Measurements from ENCODE around the gene SLC5A10.

Gene SLC5A10

DNA sequence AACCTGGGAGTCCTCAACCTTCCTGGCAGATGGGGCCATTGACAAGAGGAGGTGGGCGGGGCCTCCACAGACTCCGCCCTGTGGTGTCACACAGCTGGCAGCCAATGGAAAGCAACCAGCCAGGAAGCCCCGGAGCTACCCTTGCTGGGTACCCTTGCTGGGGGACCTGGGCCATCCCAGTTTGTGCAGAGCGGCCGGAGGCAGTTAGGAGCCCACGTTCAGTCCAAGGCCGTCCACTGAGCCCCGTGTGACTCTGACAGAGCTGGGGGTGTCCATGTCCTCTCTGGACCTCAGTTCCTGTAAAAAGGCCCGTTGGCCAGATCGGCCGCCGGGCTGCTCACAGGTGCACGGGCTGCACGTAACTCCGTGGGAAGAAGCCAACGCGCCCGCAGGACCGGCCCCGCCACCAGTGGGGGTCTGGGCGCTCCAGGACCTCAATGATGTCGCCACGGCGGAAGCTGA is 69.7 kb downstream of the SLC5A10 start:
- H3K36me3 ChIP-seq (ENCODE audit: insufficient read depth, low read length): peaks cover 40% of the 10 kb centered on the region
- H3K4me2 ChIP-seq (ENCODE audit: low read length): no peak overlapping the region
- no peaks in the 10 kb centered on the region for H3K79me2 ChIP-seq (ENCODE audit: insufficient read depth, low read length)
- no peak overlapping the region for H2AFZ ChIP-seq (ENCODE audit: low read length)
- no peak overlapping the region for H3K4me3 ChIP-seq (ENCODE audit: low read depth, low read length, poor library complexity, severe bottlenecking)
- TF ChIP-seq EZH2 (IDR thresholded peaks at IDR 0.05; ENCODE audit: borderline replicate concordance, low read length): no peak
- TF ChIP-seq, protein P1, sequence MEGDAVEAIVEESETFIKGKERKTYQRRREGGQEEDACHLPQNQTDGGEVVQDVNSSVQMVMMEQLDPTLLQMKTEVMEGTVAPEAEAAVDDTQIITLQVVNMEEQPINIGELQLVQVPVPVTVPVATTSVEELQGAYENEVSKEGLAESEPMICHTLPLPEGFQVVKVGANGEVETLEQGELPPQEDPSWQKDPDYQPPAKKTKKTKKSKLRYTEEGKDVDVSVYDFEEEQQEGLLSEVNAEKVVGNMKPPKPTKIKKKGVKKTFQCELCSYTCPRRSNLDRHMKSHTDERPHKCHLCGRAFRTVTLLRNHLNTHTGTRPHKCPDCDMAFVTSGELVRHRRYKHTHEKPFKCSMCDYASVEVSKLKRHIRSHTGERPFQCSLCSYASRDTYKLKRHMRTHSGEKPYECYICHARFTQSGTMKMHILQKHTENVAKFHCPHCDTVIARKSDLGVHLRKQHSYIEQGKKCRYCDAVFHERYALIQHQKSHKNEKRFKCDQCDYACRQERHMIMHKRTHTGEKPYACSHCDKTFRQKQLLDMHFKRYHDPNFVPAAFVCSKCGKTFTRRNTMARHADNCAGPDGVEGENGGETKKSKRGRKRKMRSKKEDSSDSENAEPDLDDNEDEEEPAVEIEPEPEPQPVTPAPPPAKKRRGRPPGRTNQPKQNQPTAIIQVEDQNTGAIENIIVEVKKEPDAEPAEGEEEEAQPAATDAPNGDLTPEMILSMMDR (IDR thresholded peaks at IDR 0.05; ENCODE audit: low read length): no peak
- no peaks in the 10 kb centered on the region for H3F3A ChIP-seq (ENCODE audit: insufficient read depth, low read length)
- H3K9me3 ChIP-seq (ENCODE audit: low read length): no peaks in the 10 kb centered on the region
- H3K27me3 ChIP-seq (ENCODE audit: insufficient read depth, low read length): no peaks in the 10 kb centered on the region
- no peaks in the 10 kb centered on the region for H3K9me2 ChIP-seq (ENCODE audit: low read depth, low read length)
- H3K9ac ChIP-seq (ENCODE audit: low read length): no peak overlapping the region
- no peaks in the 10 kb centered on the region for H4K20me1 ChIP-seq (ENCODE audit: insufficient read depth, low read length)
- no peak overlapping the region for H3K27ac ChIP-seq (ENCODE audit: low read depth, low read length, poor library complexity, severe bottlenecking)
- peaks cover 8% of the 10 kb centered on the region for H3K4me1 ChIP-seq (ENCODE audit: insufficient read depth, low read length, severe bottlenecking)

DNA sequence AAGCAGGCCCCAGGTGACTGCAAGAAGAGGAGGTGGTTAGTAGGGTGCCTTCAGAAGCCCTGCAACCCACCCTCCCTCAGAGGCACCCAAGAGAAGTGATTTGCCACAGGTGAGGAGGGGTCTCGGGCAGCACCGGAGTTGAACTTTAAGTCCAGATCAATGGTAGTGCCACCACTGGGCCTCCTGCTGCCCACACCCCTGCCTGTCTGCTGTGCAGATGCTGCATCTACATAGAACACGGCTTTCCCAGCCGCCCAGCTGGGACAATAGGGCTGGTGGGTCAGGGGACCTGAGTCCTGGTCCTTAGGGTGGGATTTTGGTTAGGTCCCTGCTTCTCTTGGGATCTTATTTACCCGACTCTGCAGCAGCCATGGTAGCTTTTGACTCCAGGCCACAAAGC is 70.2 kb downstream of the SLC5A10 start:
- peaks cover 40% of the 10 kb centered on the region for H3K36me3 ChIP-seq (ENCODE audit: insufficient read depth, low read length)
- TF ChIP-seq, protein P1 (IDR thresholded peaks at IDR 0.05; ENCODE audit: low read length): no peak
- no peak for TF ChIP-seq EZH2 (IDR thresholded peaks at IDR 0.05; ENCODE audit: borderline replicate concordance, low read length)
- H3K79me2 ChIP-seq (ENCODE audit: insufficient read depth, low read length): no peaks in the 10 kb centered on the region
- no peaks in the 10 kb centered on the region for H3K27me3 ChIP-seq (ENCODE audit: insufficient read depth, low read length)
- no peaks in the 10 kb centered on the region for H4K20me1 ChIP-seq (ENCODE audit: insufficient read depth, low read length)
- no peak overlapping the region for H3K4me2 ChIP-seq (ENCODE audit: low read length)
- no peak overlapping the region for H3K27ac ChIP-seq (ENCODE audit: low read depth, low read length, poor library complexity, severe bottlenecking)
- peaks cover 8% of the 10 kb centered on the region for H3K4me1 ChIP-seq (ENCODE audit: insufficient read depth, low read length, severe bottlenecking)
- no peak overlapping the region for H2AFZ ChIP-seq (ENCODE audit: low read length)
- no peak overlapping the region for H3K4me3 ChIP-seq (ENCODE audit: low read depth, low read length, poor library complexity, severe bottlenecking)
- no peaks in the 10 kb centered on the region for H3K9me3 ChIP-seq (ENCODE audit: low read length)
- no peaks in the 10 kb centered on the region for H3F3A ChIP-seq (ENCODE audit: insufficient read depth, low read length)
- no peaks in the 10 kb centered on the region for H3K9me2 ChIP-seq (ENCODE audit: low read depth, low read length)
- no peak overlapping the region for H3K9ac ChIP-seq (ENCODE audit: low read length)

DNA sequence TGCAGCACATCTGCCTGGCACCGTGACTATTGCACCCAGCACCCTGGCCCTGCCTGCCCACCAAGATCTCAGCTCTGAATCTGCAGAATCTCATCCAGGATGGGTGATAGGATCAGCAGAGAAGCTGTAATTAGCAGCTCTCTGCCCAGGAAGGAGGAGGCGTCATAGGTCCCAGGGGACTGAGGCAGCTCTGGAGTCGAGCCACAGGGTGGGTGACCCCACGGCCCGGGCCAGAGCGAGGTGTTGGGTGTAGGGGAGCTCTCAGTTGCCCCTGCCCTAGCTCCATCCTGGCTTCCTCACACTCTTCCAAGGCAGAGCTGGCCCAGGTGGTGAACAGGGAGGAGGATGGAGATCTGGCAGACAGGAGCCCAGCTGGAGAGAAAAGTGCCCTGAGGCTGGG is 70.8 kb downstream of the SLC5A10 start:
- Histone ChIP-seq H3K27me3 (ENCODE audit: insufficient read depth, low read length) (no peaks in the 10 kb centered on the region), H3K4me1 (ENCODE audit: insufficient read depth, low read length, severe bottlenecking) (peaks cover 8% of the 10 kb centered on the region), H3K4me2 (ENCODE audit: low read length) (no peak overlapping the region), H3F3A (ENCODE audit: insufficient read depth, low read length) (no peaks in the 10 kb centered on the region), H3K4me3 (ENCODE audit: low read depth, low read length, poor library complexity, severe bottlenecking) (no peak overlapping the region), H3K79me2 (ENCODE audit: insufficient read depth, low read length) (no peaks in the 10 kb centered on the region), H3K9me2 (ENCODE audit: low read depth, low read length) (no peaks in the 10 kb centered on the region), H3K9ac (ENCODE audit: low read length) (no peak overlapping the region), H3K27ac (ENCODE audit: low read depth, low read length, poor library complexity, severe bottlenecking) (no peak overlapping the region), H3K9me3 (ENCODE audit: low read length) (no peaks in the 10 kb centered on the region), H4K20me1 (ENCODE audit: insufficient read depth, low read length) (no peaks in the 10 kb centered on the region), H2AFZ (ENCODE audit: low read length) (no peak overlapping the region), H3K36me3 (ENCODE audit: insufficient read depth, low read length) (peaks cover 40% of the 10 kb centered on the region)
- TF ChIP-seq EZH2 (IDR thresholded peaks at IDR 0.05; ENCODE audit: borderline replicate concordance, low read length): no peak
- TF ChIP-seq, protein P1 (IDR thresholded peaks at IDR 0.05; ENCODE audit: low read length): no peak
